HCT116 (cell line): ENCODE results near the gene SLC6A12. TPM values are rescaled to one million over a fixed set of nuclear protein-coding genes. Genes with fewer than 3 reads are reported as not detected.

Experiments used
- ATAC-seq: fragments of 200-7000 bp; cut with Tn5 transposase; 2 replicates; pipeline ENCODE4 v1.9.1; 2020; ENCODE audit warnings: mild to moderate bottlenecking, moderate library complexity
- BruUV-seq: library from RNA; stranded (reverse); fragments of 400-500 nt; replicated peaks from 2 replicates; lab custom pipeline; 2021; lab: Mats Ljungman, UMichigan
- CTCF ChIA-PET: fragments of 300-600 bp; sonication (Branson Sonifier 250); formaldehyde crosslinking; loops from one replicate; lab custom pipeline; 2021; ENCODE audit warnings: antibody characterized with exemption; lab: Charles Lee
- POLR2A ChIA-PET: fragments of 300-600, 350-600 bp; sonication (Branson Sonifier 250); formaldehyde crosslinking; loops from one replicate; lab custom pipeline; 2021; ENCODE audit warnings: antibody characterized with exemption; lab: Charles Lee
- RAD21 ChIA-PET, 2 experiments: fragments of 300-600 bp; sonication (Branson Sonifier 250); formaldehyde crosslinking; loops; one replicate each; lab custom pipeline; 2023; ENCODE audit warnings: low total read pairs in 2 of 2; ENCODE audit not compliant: uncharacterized antibody in 2 of 2, unreplicated experiment in 2 of 2, low non-redundant PET in 1 of 2; lab: Charles Lee
- DNase-seq: peaks from one replicate; pipeline ENCODE4 v3.0.0-alpha.2; 2010; ENCODE audit warnings: low read depth, low spot score
- H2AFZ ChIP-seq: fragments of 200-600 bp; shearing (Covaris generic), sonication (generic); 2 replicates; pipeline ENCODE4 v1.6.1; 2017; ENCODE audit warnings: low read depth, mixed run types, mixed read lengths, antibody characterized with exemption, low read length; ENCODE audit not compliant: poor library complexity, severe bottlenecking
- H3K27ac ChIP-seq: 2 replicates; pipeline ENCODE4 v1.5.1; 2012; ENCODE audit warnings: low read depth, low read length
- H3K27me3 ChIP-seq: fragments of 200-600 bp; sonication (generic); 2 replicates; pipeline ENCODE4 v1.6.1; 2016; ENCODE audit warnings: mixed run types, low read length, mixed read lengths; ENCODE audit not compliant: insufficient read depth
- H3K36me3 ChIP-seq, 2 experiments: fragments of 200-500 bp in 1 of 2; fragments of 200-600 bp in 1 of 2; sonication (Bioruptor generic) in 1 of 2; sonication (generic) in 1 of 2; 2 replicates each; pipeline versions ENCODE4 v1.5.1 to v1.6.1; 2014 to 2016; ENCODE audit warnings: low read length in 2 of 2, inconsistent platforms in 1 of 2, mixed read lengths in 1 of 2, mixed run types in 1 of 2; ENCODE audit not compliant: insufficient read depth in 2 of 2, control insufficient read depth in 1 of 2
- H3K4me1 ChIP-seq, 2 experiments: fragments of 200-600 bp in 1 of 2; sonication (generic) in 1 of 2; 2 replicates each; pipeline versions ENCODE4 v1.5.1 to v1.6.1; 2012 to 2017; ENCODE audit warnings: low read length in 2 of 2, inconsistent platforms in 1 of 2, mild to moderate bottlenecking in 1 of 2, mixed read lengths in 1 of 2, mixed run types in 1 of 2, moderate library complexity in 1 of 2; ENCODE audit not compliant: insufficient read depth in 2 of 2, control insufficient read depth in 1 of 2
- H3K4me2 ChIP-seq: fragments of 200-600 bp; sonication (generic); 2 replicates; pipeline ENCODE4 v1.6.1; 2017; ENCODE audit warnings: mixed run types, low read length, mixed read lengths
- H3K4me3 ChIP-seq, 2 experiments: fragments of 200-600 bp in 1 of 2; sonication (generic) in 1 of 2; replicated peaks in 1 of 2; 2 replicates each; pipeline ENCODE4 v1.5.1; 2011 to 2016; ENCODE audit warnings: low read length in 2 of 2, control low read depth in 1 of 2, low read depth in 1 of 2, mild to moderate bottlenecking in 1 of 2, mixed read lengths in 1 of 2, mixed run types in 1 of 2
- H3K79me2 ChIP-seq: fragments of 200-600 bp; sonication (generic); 2 replicates; pipeline ENCODE4 v1.6.1; 2017; ENCODE audit warnings: mild to moderate bottlenecking, mixed run types, low read length, moderate library complexity, mixed read lengths; ENCODE audit not compliant: insufficient read depth
- H3K9ac ChIP-seq: fragments of 200-600 bp; sonication (generic); 2 replicates; pipeline ENCODE4 v1.6.1; 2016; ENCODE audit warnings: low read length, mixed read lengths
- H3K9me2 ChIP-seq: fragments of 200-600 bp; sonication (generic), shearing (Covaris generic); 2 replicates; pipeline ENCODE4 v1.6.1; 2017; ENCODE audit warnings: mixed run types, mild to moderate bottlenecking, moderate library complexity; ENCODE audit not compliant: insufficient read depth
- H3K9me3 ChIP-seq, 2 experiments: fragments of 200-500 bp in 1 of 2; fragments of 200-600 bp in 1 of 2; sonication (Bioruptor generic) in 1 of 2; sonication (generic) in 1 of 2; 2 replicates each; pipeline ENCODE4 v1.6.1; 2014 to 2017; ENCODE audit warnings: low read length in 2 of 2, mixed read lengths in 2 of 2, inconsistent platforms in 1 of 2, low read depth in 1 of 2, mild to moderate bottlenecking in 1 of 2, mixed run types in 1 of 2, moderate library complexity in 1 of 2; ENCODE audit not compliant: control insufficient read depth in 1 of 2, insufficient read depth in 1 of 2
- H4K20me1 ChIP-seq: fragments of 200-600 bp; sonication (generic), shearing (Covaris generic); 2 replicates; pipeline ENCODE4 v1.6.1; 2017; ENCODE audit warnings: mixed run types, mild to moderate bottlenecking, moderate library complexity; ENCODE audit not compliant: insufficient read depth
- ATF3 ChIP-seq: IDR thresholded peaks from 2 replicates; pipeline ENCODE4 v1.6.1; 2012
- CEBPB ChIP-seq: IDR thresholded peaks from 2 replicates; pipeline ENCODE4 v1.6.1; 2012; ENCODE audit warnings: low read depth
- CTCF ChIP-seq, 3 experiments: fragments of 200-600 bp in 1 of 3; sonication (generic) in 1 of 3; IDR thresholded peaks in 2 of 3; conservative IDR thresholded peaks in 1 of 3; 2 replicates each; pipeline ENCODE4 v1.5.1; 2012 to 2017; ENCODE audit warnings: low read depth in 2 of 3, low read length in 2 of 3, antibody characterized with exemption in 1 of 3, borderline replicate concordance in 1 of 3, control low read depth in 1 of 3, mild to moderate bottlenecking in 1 of 3, mixed read lengths in 1 of 3, mixed run types in 1 of 3, moderate library complexity in 1 of 3; ENCODE audit not compliant: insufficient read depth in 1 of 3
- EGR1 ChIP-seq: IDR thresholded peaks from 2 replicates; pipeline ENCODE4 v1.6.1; 2012; ENCODE audit warnings: low read depth
- EZH2 ChIP-seq: fragments of 200-600 bp; sonication (generic); IDR thresholded peaks from 2 replicates; pipeline ENCODE4 v1.6.1; 2017; ENCODE audit warnings: antibody characterized with exemption, mixed run types
- FOSL1 ChIP-seq: IDR thresholded peaks from 2 replicates; pipeline ENCODE4 v1.6.1; 2012; ENCODE audit warnings: low read depth
- MAX ChIP-seq: IDR thresholded peaks from 2 replicates; pipeline ENCODE4 v1.6.1; 2012
- SIN3A ChIP-seq: IDR thresholded peaks from 2 replicates; pipeline ENCODE4 v1.6.1; 2012; ENCODE audit warnings: low read depth
- SRF ChIP-seq: IDR thresholded peaks from 2 replicates; pipeline ENCODE4 v1.6.1; 2012; ENCODE audit warnings: low read depth
- TCF7L2 ChIP-seq: IDR thresholded peaks from 2 replicates; pipeline ENCODE4 v1.7.0; 2011; ENCODE audit warnings: borderline replicate concordance, inconsistent platforms; ENCODE audit not compliant: insufficient read depth, insufficient read length; ENCODE audit errors: extremely low read depth
- YY1 ChIP-seq: IDR thresholded peaks from 2 replicates; pipeline ENCODE4 v1.6.1; 2011; ENCODE audit warnings: low read length, low read depth, moderate library complexity, mild to moderate bottlenecking; ENCODE audit not compliant: insufficient replicate concordance; ENCODE audit errors: extremely low read depth
- ZBTB33 ChIP-seq: IDR thresholded peaks from 2 replicates; pipeline ENCODE4 v1.6.1; 2011; ENCODE audit warnings: mild to moderate bottlenecking, low read length, moderate library complexity; ENCODE audit not compliant: insufficient replicate concordance; ENCODE audit errors: extremely low read depth
- ZNF274 ChIP-seq: fragments of 200-500 bp; sonication (Bioruptor generic); IDR thresholded peaks from 2 replicates; pipeline ENCODE4 v1.6.1; 2014; ENCODE audit warnings: mild to moderate bottlenecking, low read depth, low read length, inconsistent platforms
- intact Hi-C: fragments of 100-400 bp; cut with micrococcal nuclease; formaldehyde crosslinking; loops from 2 replicates; pipeline ENCODE4 v1.10.0; 2022
- total RNA-seq: library from RNA; stranded (reverse); gene quantifications from one replicate; pipeline ENCODE4 v1.2.1, GENCODE V29; 2021; ENCODE audit not compliant: unreplicated experiment

SLC6A12 gene
- total RNA-seq, 1 experiment from 2014 or later: 0.64 TPM

GRCh38 chr12:145369-145960 is 68.5 kb downstream of the SLC6A12 start:
- H3K9me3 ChIP-seq: no peaks in the 10 kb centered on the region
- DNase-seq (no peak), ATAC-seq (no peak)
- H3K79me2 ChIP-seq: no peaks in the 10 kb centered on the region
- no peaks in the 10 kb centered on the region for H3K36me3 ChIP-seq
- no peaks in the 10 kb centered on the region for H3K9me2 ChIP-seq
- H3K4me3 ChIP-seq: no peak overlapping the region
- intact Hi-C loops: no loop called here
- no peaks in the 10 kb centered on the region for H4K20me1 ChIP-seq
- H3K27ac ChIP-seq: no peak overlapping the region
- no TSS peak for BruUV-seq
- ChIA-PET RAD21 (no interaction called here), POLR2A (no interaction called here), CTCF (no interaction called here)
- TF ChIP-seq CEBPB (no peak), ATF3 (no peak), EZH2 (no peak), SIN3A (no peak), MAX (no peak), YY1 (no peak), SRF (no peak), TCF7L2 (no peak), EGR1 (no peak), ZBTB33 (no peak), CTCF (IDR thresholded peaks at IDR 0.05 in 2 of 3, conservative IDR thresholded peaks at IDR 0.05 in 1 of 3; ENCODE audit: borderline replicate concordance in 1 of 3, insufficient read depth in 1 of 3, low read depth in 2 of 3, low read length in 2 of 3) (no peak), ZNF274 (no peak), FOSL1 (no peak)
- peaks cover 8% of the 10 kb centered on the region; the same call in 1 of the 2 replicates for H3K27me3 ChIP-seq
- no peak overlapping the region for H3K9ac ChIP-seq
- H3K4me1 ChIP-seq: 0 out of 4 replicates have a peak, but pooled peaks cover 0 to 4% of the 10 kb centered on the region in 2 experiments
- no peak overlapping the region for H3K4me2 ChIP-seq
- no peak overlapping the region for H2AFZ ChIP-seq
